Trophoblast cell (in vitro differentiated cells and primary cell): ENCODE results near the gene CATSPER4.

Experiments
- DNase-seq, 2 donors: peaks; one replicate each; pipeline ENCODE4 v3.0.0-alpha.2; 2016
- H2AFZ ChIP-seq: 2 replicates; pipeline ENCODE4 v1.6.1; 2013; ENCODE audit warnings: low read length, moderate library complexity, mild to moderate bottlenecking; ENCODE audit not compliant: insufficient read depth, poor library complexity
- H2AK5ac ChIP-seq: 2 replicates; pipeline ENCODE4 v1.6.1; 2013; ENCODE audit warnings: mild to moderate bottlenecking, low read length
- H2BK120ac ChIP-seq: 2 replicates; pipeline ENCODE4 v1.6.1; 2013; ENCODE audit warnings: low read length, mild to moderate bottlenecking, moderate library complexity; ENCODE audit not compliant: insufficient read depth, poor library complexity
- H2BK12ac ChIP-seq: 2 replicates; pipeline ENCODE4 v1.6.1; 2013; ENCODE audit warnings: mild to moderate bottlenecking, low read length, moderate library complexity
- H2BK5ac ChIP-seq: 2 replicates; pipeline ENCODE4 v1.6.1; 2013; ENCODE audit warnings: low read length, low read depth, moderate library complexity, mild to moderate bottlenecking; ENCODE audit not compliant: poor library complexity
- H3K14ac ChIP-seq: 2 replicates; pipeline ENCODE4 v1.6.1; 2013; ENCODE audit warnings: mild to moderate bottlenecking, low read length
- H3K18ac ChIP-seq: 2 replicates; pipeline ENCODE4 v1.6.1; 2013; ENCODE audit warnings: mild to moderate bottlenecking, low read length
- H3K23ac ChIP-seq: 2 replicates; pipeline ENCODE4 v1.6.1; 2013; ENCODE audit warnings: low read length
- H3K27ac ChIP-seq: 2 replicates; pipeline ENCODE4 v1.5.1; 2013; ENCODE audit warnings: low read depth, mild to moderate bottlenecking, inconsistent platforms, low read length, moderate library complexity
- H3K27me3 ChIP-seq: 2 replicates; pipeline ENCODE4 v1.6.1; 2013; ENCODE audit warnings: inconsistent platforms, mild to moderate bottlenecking, low read length, moderate library complexity; ENCODE audit not compliant: insufficient read depth
- H3K36me3 ChIP-seq, 2 experiments: 1 replicate in 1 of 2; 2 replicates in 1 of 2; pipeline ENCODE4 v1.6.1; 2013; ENCODE audit warnings: low read length in 2 of 2, mild to moderate bottlenecking in 2 of 2, moderate library complexity in 1 of 2; ENCODE audit not compliant: insufficient read depth in 2 of 2, control insufficient read depth in 1 of 2
- H3K4ac ChIP-seq: 2 replicates; pipeline ENCODE4 v1.6.1; 2013; ENCODE audit warnings: low read depth, mild to moderate bottlenecking, low read length, moderate library complexity
- H3K4me1 ChIP-seq, 2 experiments: 1 replicate in 1 of 2; 2 replicates in 1 of 2; pipeline ENCODE4 v1.6.1; 2013; ENCODE audit warnings: low read length in 2 of 2, mild to moderate bottlenecking in 2 of 2, moderate library complexity in 1 of 2; ENCODE audit not compliant: insufficient read depth in 2 of 2, control insufficient read depth in 1 of 2
- H3K4me2 ChIP-seq: 2 replicates; pipeline ENCODE4 v1.6.1; 2013; ENCODE audit warnings: inconsistent platforms, mild to moderate bottlenecking, low read length, moderate library complexity
- H3K4me3 ChIP-seq: 2 replicates; pipeline ENCODE4 v1.5.1; 2013; ENCODE audit warnings: mild to moderate bottlenecking, low read depth, low read length, inconsistent platforms
- H3K79me1 ChIP-seq: one replicate; pipeline ENCODE4 v1.6.1; 2013; ENCODE audit warnings: low read length
- H3K79me2 ChIP-seq: 2 replicates; pipeline ENCODE4 v1.6.1; 2013; ENCODE audit warnings: low read length, mild to moderate bottlenecking; ENCODE audit not compliant: control insufficient read depth, insufficient read depth, poor library complexity
- H3K9ac ChIP-seq: 2 replicates; pipeline ENCODE4 v1.6.1; 2013; ENCODE audit warnings: mild to moderate bottlenecking, low read length
- H3K9me3 ChIP-seq: 2 replicates; pipeline ENCODE4 v1.6.1; 2013; ENCODE audit warnings: low read depth, mild to moderate bottlenecking, control low read depth, inconsistent platforms, low read length; ENCODE audit not compliant: insufficient read depth
- H4K12ac ChIP-seq: 2 replicates; pipeline ENCODE4 v1.6.1; 2013; ENCODE audit warnings: low read depth, mild to moderate bottlenecking, low read length, moderate library complexity
- H4K8ac ChIP-seq: 2 replicates; pipeline ENCODE4 v1.6.1; 2013; ENCODE audit warnings: low read depth, mild to moderate bottlenecking, low read length, moderate library complexity
- H4K91ac ChIP-seq: one replicate; pipeline ENCODE4 v1.6.1; 2013; ENCODE audit warnings: low read depth, mild to moderate bottlenecking, low read length, moderate library complexity
- WGBS: extraction: QIAGEN DNeasy Blood & Tissue Kit; methylation state at CpG from one replicate; pipeline ENCODE4 v1.1.7; 2013; ENCODE audit warnings: missing lambda C conversion rate; ENCODE audit not compliant: insufficient read length, insufficient coverage; ENCODE audit errors: extremely low coverage; 5-methylcytosine and 5-hydroxymethylcytosine counted together

Gene CATSPER4

DNA sequence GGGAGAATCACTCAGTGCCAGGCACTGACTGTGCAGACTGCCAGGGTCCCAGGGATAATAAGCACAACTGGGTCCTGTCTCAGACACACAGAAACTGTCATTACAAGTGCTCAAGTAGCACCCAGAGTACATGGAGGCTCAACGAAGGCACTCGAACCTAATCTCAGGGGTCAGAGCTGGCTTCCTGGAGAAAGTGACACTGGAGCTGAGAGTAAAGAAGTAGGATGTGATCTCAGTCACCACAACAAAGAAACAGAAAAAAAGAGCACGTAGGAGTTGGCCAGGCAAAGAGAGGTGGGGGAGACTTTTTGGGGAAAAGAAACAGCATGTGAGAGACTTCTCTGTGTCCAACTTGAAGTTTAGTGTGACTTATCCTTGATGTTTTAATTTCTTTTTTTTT, 1.3 kb downstream of the CATSPER4 start:
- Histone ChIP-seq H3K9me3 (peaks cover 2% of the 10 kb centered on the region), H3K79me1 (no peaks in the 10 kb centered on the region), H4K91ac (no peak overlapping the region), H2AK5ac (no peak overlapping the region), H2BK120ac (no peak overlapping the region), H2BK5ac (no peak overlapping the region), H3K23ac (no peak overlapping the region), H3K18ac (no peak overlapping the region), H3K36me3 (peaks cover 19 to 22% of the 10 kb centered on the region in 2 experiments), H2AFZ (no peak overlapping the region), H3K4ac (no peak overlapping the region), H3K27me3 (no peaks in the 10 kb centered on the region), H3K14ac (no peak overlapping the region), H3K9ac (no peak overlapping the region), H4K8ac (no peak overlapping the region), H3K79me2 (no peaks in the 10 kb centered on the region), H2BK12ac (no peak overlapping the region), H3K4me2 (no peak overlapping the region), H3K4me3 (no peak overlapping the region), H3K27ac (no peak overlapping the region), H4K12ac (no peak overlapping the region), H3K4me1 (no peaks in the 10 kb centered on the region)
- no peak for DNase-seq
- WGBS: no CpG with 5 or more reads among the region's 3 CpGs

DNA sequence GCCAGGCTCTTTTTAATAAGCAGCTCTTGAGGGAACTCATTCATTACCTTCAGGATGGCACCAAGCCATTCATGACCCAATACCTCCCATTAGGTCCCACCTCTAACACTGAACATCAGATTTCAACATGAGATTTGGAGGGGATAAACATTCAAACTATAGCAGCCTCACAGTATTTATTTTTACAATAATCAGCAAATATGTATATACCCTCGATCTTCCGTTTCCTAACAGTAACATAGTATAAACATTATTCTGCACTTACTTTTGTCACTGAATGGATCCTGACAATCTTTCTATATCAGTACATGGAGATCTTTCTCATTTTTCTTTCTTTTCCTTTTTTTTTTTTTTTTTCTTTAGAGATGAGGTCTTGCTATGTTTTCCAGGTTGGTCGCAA, 5.4 kb downstream of the CATSPER4 start:
- peaks cover 2 to 3% of the 10 kb centered on the region in 2 experiments for H3K4me1 ChIP-seq
- H2BK120ac ChIP-seq: no peak overlapping the region
- no peaks in the 10 kb centered on the region for H3K27me3 ChIP-seq
- no peak overlapping the region for H3K27ac ChIP-seq
- no peak overlapping the region for H3K9ac ChIP-seq
- H2AFZ ChIP-seq: no peak overlapping the region
- no peak overlapping the region for H2BK5ac ChIP-seq
- no peak overlapping the region for H4K91ac ChIP-seq
- peaks cover 2% of the 10 kb centered on the region for H3K9me3 ChIP-seq
- H3K14ac ChIP-seq: no peak overlapping the region
- H4K8ac ChIP-seq: no peak overlapping the region
- H3K18ac ChIP-seq: no peak overlapping the region
- no peak for DNase-seq
- H2AK5ac ChIP-seq: no peak overlapping the region
- no peak overlapping the region for H3K4ac ChIP-seq
- H3K23ac ChIP-seq: no peak overlapping the region
- H2BK12ac ChIP-seq: no peak overlapping the region
- H3K36me3 ChIP-seq: no peaks in the 10 kb centered on the region
- H4K12ac ChIP-seq: no peak overlapping the region
- H3K79me2 ChIP-seq: no peaks in the 10 kb centered on the region
- no peaks in the 10 kb centered on the region for H3K79me1 ChIP-seq
- no CpG with 5 or more reads among the region's 3 CpGs for WGBS
- H3K4me3 ChIP-seq: no peak overlapping the region
- H3K4me2 ChIP-seq: no peak overlapping the region

DNA sequence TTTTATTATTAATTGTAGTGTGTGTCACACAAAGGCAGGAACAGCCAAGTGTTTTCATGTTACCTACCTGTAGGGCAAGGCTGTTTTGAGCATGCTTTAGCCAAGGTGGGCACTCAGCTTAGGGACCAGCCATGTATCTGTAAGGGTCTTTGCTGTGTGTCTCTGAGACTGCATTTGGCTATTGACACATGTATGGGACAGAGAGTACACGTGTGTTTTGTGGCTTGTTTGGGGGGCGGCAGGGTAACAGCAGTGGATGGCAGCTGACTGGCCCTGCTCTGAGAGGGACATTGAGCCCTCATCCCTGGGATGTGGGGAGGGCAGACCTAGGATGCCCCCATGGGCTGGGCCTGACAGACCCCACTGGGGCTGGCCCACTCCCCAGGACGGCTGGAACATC, 6.9 kb downstream of the CATSPER4 start:
- no peak overlapping the region for H2BK12ac ChIP-seq
- no peak overlapping the region for H3K27ac ChIP-seq
- no peaks in the 10 kb centered on the region for H3K36me3 ChIP-seq
- H3K23ac ChIP-seq: no peak overlapping the region
- no peaks in the 10 kb centered on the region for H3K79me2 ChIP-seq
- peaks cover 2% of the 10 kb centered on the region for H3K79me1 ChIP-seq
- H4K8ac ChIP-seq: no peak overlapping the region
- H2AK5ac ChIP-seq: no peak overlapping the region
- no peak overlapping the region for H3K4ac ChIP-seq
- no peaks in the 10 kb centered on the region for H3K9me3 ChIP-seq
- H2AFZ ChIP-seq: no peak overlapping the region
- no peak overlapping the region for H3K18ac ChIP-seq
- no peak overlapping the region for H4K91ac ChIP-seq
- no peak overlapping the region for H3K9ac ChIP-seq
- H3K4me3 ChIP-seq: no peak overlapping the region
- no peak for DNase-seq
- H2BK120ac ChIP-seq: no peak overlapping the region
- H3K4me1 ChIP-seq: peaks cover 9% of the 10 kb centered on the region in 2 experiments
- WGBS: no CpG with 5 or more reads among the region's 3 CpGs
- H3K27me3 ChIP-seq: no peaks in the 10 kb centered on the region
- no peak overlapping the region for H2BK5ac ChIP-seq
- no peak overlapping the region for H4K12ac ChIP-seq
- H3K14ac ChIP-seq: no peak overlapping the region
- H3K4me2 ChIP-seq: no peak overlapping the region

DNA sequence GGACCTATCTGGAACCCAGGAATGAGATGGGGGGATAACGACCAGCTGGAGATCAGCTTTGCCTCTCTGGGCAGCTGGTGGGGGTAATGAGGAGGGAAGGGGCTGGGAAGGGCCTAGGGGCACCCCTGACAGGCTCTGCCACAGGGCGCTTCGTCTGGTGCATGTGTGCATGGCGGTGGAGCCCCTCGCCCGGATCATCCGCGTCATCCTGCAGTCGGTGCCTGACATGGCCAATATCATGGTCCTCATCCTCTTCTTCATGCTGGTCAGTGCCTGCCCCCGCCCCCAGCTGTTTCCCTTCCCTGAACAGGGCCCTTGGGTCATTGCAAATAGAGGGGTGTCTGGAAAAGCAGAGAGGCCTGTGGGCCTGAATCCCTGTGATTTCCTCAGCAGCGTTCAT, 7.4 kb downstream of the CATSPER4 start:
- H3K14ac ChIP-seq: no peak overlapping the region
- H3K9me3 ChIP-seq: no peaks in the 10 kb centered on the region
- no peak overlapping the region for H2BK120ac ChIP-seq
- H3K9ac ChIP-seq: no peak overlapping the region
- H3K4me3 ChIP-seq: no peak overlapping the region
- H3K27me3 ChIP-seq: no peaks in the 10 kb centered on the region
- H3K27ac ChIP-seq: no peak overlapping the region
- no peaks in the 10 kb centered on the region for H3K36me3 ChIP-seq
- DNase-seq: no peak
- H4K12ac ChIP-seq: no peak overlapping the region
- no peaks in the 10 kb centered on the region for H3K79me2 ChIP-seq
- H3K79me1 ChIP-seq: peaks cover 2% of the 10 kb centered on the region
- H3K4me1 ChIP-seq: peaks cover 9% of the 10 kb centered on the region in 2 experiments
- H4K8ac ChIP-seq: no peak overlapping the region
- no CpG with 5 or more reads among the region's 11 CpGs for WGBS
- H3K4ac ChIP-seq: no peak overlapping the region
- no peak overlapping the region for H2AK5ac ChIP-seq
- no peak overlapping the region for H3K4me2 ChIP-seq
- no peak overlapping the region for H2BK12ac ChIP-seq
- H3K23ac ChIP-seq: no peak overlapping the region
- no peak overlapping the region for H3K18ac ChIP-seq
- H2BK5ac ChIP-seq: no peak overlapping the region
- H4K91ac ChIP-seq: no peak overlapping the region
- H2AFZ ChIP-seq: no peak overlapping the region
